CD1c-positive myeloid dendritic cell (primary cell): ENCODE results near the gene CHD5.

Source experiments
- DNase-seq: peaks from one replicate; pipeline ENCODE4 v3.0.0-alpha.2; 2016; ENCODE audit errors: extremely low spot score

CHD5 gene

DNA sequence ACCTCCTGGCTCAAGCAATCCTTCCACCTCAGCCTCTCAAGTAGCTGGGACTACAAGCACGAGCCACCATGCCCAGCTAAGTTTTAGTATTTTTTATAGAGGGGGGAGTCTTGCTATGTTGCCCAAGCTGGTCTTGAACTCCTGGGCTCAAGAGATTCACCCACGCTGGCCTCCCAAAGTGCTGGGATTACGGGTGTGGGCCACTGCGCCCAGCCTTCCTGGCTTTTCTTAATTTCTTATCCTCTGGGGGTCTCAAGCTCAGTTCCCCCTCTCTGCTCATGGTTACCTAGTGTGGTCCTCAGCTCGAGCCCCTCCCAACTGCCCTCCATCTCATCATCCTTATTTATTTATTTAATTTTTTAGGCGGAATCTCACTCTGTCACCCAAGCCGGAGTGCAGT, 22.1 kb upstream of the CHD5 start:
- DNase-seq: no peak

DNA sequence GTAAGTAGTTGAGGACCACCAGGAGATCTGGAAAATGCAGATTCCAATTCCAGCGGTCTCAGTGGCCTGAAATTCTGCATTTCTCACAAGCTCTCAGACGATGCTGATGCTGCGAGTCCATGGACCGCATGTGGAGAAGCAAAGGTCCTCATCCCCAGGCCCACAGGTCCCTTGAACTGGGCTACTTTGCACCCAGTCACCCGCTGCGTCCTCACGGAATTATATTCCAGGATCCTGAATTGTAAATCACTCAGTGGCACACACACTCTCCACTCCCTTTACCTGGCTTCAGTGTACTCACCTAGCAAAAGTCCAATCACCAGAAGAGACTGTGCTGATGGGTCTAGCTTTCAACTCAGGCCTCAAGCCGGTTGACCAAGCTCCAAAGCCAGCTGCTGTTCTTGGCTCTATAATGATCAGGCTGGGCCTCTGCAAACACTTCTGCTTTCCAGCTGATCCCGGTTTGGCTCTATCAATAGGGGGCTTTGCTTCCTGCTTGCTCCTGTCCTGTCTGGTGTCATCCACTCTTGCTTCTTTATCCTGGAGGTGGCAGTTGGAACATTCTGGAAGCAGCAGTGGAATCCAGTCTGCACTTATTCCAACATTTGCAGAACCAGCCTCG, 20.2 kb upstream of the CHD5 start:
- DNase-seq: no peak

DNA sequence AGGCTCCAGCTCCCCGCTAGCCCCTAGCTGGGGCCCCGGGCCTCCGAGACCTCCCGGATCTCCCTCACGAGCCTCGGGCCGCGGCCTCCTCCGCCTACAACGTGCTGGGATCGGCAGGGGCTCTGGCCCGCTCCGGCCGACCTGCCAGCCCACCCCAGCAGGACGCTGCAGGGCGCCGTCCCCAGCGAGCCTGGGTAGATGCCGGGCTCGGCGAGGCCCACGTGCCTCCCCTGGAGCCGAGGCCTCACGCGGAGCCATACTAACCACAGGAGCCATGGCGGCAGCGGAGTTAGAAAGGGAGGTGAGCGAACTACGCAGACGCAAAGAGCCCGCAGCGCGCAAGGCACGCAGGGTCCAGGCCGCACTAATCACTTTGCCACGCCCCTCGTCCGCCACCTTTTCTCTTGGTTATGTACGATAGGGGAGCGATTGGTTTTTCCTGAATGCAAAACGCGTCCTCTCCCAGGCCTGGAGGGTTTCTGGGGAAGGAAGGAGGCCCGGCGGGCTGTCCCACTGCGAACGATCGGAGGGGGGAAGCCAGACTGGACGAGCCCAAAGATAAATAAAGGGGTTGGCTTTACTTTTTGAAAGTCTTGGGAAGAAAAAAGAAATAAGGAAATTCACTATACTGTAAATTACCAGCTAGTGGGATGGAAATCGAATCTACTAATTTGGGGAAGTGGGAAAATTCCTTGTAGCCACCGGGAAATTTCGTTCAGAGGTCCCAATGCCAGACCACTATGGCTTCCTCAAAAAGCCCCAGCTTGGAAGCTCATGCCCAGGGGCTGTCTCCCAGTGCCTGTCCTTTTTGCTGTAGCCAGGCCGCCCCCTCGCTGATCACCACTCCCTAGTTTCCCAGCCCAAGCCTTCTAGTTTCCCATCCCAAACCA, 19.4 kb upstream of the CHD5 start, which contains the start of gene RPL22:
RPL22 (minus strand) TSS at position 298 of the 890 bp plus-strand sequence; CDS start at position 276, 22 bp downstream.
- peak; percentile 99 for DNase-seq

DNA sequence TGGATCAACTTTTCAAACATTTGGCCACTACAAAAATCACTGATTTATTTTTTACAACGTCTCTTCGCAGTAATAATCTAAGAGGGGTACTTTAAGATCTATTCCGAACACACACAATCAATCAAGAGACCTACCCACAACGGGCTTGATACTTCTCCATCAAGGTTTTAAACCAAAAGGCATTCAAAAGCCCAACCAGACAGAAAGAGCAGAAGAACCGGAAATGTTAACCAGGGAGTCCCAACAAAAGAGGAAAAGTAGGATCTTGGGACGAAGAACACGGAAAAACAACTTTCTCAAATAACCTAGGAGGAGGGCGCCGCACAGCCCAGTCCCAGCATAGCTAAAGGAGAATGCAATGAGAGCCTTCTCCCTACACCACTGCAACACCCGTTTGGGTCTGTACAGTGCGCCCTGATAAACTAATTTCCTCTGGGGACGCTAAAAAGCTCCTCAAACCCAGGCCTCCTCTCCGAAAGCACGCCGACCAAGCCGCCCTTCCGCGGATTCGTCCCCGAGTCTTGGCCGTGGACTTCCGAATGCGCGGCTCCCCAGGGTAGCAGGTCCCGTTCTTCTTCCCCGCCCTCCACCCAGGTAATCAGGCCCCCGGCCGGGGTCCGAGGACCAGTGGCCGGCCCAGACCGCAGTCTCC, 18.7 kb upstream of the CHD5 start:
- DNase-seq: peak; percentile 15

DNA sequence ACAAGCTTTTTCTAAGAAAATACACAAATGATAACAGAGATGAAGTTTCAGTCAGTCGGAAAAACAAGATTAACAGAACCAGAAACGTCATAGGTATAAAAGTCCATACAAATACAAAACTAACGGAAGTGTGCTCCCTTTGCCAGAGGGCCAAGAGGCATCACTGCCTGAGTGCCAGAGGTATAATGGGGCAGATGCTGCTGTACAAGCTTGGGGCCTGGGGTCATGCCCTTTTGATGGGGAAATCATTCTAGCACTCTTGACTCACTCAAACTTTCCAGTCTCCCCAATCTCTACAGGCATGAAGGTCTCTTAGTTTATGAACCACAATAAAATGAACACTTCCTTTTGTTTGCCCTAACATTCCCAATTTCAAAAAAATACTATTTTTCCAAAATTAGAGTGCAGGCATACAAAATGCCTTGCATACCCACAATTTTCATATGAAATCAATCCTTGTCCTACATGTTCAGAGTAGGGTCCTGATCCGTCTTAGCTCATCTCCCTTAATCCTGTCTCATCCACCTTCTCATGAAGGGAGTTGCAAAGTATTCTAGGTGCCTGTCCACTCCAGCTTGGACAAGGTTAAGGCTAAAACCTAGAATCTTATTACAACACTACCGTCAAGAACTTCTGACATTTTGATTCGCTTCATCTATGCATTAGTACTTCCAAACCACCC, 17.8 kb upstream of the CHD5 start:
- no peak for DNase-seq

DNA sequence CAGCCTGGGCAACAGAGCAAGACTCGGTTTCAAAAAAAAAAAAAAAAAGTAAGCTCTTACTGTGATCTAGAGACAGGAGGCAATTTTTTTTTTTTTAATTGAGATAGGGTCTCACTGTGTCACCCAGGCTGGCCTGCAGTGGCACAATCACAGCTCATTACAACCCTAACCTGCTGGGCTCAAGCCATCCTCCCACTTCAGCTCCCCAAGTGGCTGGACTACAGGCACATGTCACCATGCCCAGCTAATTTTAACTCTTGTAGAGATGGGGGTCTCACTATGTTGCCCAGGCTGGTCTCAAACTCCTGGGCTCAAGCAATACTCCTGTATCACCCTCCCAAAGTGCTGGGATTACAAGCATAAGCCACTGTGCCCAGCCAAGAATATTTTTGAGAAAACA, 11.8 kb upstream of the CHD5 start:
- DNase-seq: no peak

DNA sequence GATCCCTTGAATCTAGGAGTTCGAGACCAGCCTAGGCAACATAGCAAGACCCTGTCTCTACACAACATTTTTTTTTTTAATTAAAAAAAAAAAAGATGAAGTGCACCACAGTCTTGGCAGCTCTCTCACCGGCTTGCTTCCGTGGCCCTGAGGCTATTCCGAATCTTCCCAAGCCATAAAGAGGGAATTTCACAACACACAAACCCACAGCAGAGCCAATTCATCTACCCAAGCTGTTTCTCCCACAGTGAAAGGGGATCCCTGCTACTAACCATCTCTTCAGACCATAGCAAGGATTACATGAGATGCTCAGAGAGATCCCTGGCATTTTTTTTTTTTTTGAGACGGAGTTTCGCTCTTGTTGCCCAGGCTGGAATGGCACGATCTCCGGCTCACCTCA, 8.3 kb upstream of the CHD5 start:
- DNase-seq: no peak

DNA sequence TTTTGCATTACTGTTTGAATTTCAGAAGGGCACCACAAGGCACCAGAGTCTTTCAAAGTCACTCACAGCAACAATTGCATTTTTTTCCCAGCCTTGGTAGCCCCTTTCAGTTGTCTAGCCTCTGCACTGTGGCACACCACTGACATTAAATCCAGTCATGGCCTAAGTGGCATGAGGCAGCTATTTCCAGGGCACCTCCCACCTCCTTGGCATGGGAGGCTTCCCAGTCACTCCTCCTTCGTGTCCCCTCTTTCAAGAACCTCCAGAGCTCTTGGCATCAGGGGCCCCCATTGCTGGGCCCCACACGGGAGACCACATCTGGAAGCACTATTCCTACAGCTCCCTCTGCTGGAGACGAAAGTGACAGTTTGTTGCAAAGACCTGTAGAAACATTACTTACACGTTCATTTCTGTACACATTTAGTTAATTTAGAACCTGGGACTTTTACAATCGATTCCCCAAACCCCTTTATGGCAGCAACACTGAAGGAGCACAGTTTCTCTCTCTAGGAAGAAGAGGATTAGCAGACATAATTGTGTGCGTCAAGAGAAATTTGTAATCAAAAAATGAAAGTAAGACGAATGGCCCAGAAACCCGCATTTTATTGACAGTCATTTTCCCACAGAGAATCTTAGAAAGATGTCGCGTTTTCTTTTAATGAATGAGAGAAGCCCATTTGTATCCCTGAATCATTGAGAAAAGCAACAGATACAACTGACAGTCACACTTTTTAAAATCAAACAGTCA, 5.7 kb upstream of the CHD5 start:
- DNase-seq: peak; percentile 32

DNA sequence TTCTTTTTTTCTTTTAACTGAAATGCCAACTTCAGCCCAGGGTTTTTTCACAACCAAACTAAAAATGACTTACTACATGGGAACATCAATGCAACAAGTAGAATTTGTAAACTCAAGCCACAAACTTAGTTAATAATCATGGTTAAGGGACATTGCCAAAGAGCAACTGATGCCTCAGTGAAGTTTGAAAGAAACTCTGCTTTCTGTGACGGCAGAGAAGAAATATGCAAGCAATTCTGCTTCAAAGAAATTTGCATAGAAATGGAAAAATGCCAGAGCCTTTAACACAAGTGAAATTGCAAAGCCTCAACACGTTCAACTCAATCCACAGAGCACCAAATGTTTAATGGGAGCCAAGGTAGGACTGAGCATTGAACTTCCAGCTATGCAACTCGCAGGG, 5.0 kb upstream of the CHD5 start:
- no peak for DNase-seq

DNA sequence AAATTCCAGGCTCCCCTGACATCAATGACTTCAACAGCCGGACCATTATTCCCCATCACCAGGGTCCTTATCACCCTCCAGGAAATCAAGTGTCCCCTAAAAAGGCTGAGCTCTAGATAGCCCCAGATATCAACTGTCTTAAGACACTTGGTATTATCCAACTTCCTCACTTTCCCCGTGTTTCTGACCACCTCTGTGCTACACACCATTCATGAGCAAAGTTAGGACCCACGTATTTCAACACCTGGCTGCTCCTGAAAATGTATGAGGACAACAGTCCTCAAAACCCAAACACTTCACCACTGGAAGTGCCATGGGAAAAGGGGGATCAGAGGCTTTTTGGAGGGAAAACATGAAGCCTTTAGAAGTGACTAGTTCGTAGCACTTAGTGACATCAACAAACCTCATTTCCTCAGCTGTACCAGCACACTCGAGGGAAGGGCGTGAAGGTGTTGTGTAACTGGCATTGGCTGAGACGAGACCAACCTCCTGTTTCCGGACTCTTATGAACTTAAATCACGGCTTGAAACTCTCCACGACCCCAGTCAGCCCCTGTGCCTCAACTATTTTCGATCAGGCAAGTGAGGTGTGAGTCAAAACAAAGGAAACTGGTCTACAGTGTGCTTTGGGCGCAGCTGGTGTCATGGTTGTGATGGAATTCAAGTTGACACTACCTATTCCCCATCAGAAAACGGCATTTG, 4.1 kb upstream of the CHD5 start:
- no peak for DNase-seq

DNA sequence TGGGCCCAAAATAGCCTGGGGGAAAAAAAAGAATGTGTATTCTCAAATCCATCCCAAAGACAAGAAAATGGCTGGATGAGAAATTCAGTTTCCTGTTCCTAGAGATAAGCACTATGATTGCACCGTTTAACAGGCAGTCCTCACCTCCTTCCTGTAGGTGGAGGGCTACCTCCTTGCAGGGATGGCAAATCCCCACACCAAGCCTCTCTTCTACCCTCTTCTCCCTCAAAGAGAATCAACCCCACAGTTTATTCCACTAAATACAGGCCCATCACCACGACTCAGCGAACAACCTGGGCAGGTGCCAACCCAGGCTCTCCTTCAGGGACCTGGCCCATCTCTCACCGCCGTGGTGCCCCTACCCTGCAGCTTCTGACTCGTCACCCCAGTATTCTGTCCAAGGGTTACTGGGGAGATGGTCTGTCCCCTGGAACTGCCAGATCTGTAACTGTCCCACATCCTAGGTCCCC, 3.4 kb upstream of the CHD5 start:
- DNase-seq: no peak

DNA sequence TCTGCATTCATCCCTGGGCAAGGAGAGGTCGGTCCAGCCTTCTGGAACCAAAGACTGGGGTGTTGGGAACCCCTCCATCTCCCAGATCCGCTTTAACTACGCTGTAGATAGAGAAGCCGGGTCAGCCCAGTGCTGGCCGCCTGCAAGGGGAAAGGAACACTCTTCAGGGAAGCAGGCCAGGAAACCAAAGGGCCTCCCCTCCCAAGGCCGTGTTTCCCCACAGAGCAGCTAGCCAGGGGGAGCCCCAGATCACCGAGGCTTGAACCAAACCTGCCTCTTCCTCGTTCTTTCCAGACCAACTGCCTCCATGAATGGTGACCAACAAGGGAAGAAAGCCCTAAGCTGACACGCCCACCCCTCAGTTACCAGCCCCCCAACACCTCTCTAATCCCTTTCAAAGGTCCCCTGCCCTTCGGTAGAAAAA, 1.2 kb upstream of the CHD5 start:
- DNase-seq: no peak

DNA sequence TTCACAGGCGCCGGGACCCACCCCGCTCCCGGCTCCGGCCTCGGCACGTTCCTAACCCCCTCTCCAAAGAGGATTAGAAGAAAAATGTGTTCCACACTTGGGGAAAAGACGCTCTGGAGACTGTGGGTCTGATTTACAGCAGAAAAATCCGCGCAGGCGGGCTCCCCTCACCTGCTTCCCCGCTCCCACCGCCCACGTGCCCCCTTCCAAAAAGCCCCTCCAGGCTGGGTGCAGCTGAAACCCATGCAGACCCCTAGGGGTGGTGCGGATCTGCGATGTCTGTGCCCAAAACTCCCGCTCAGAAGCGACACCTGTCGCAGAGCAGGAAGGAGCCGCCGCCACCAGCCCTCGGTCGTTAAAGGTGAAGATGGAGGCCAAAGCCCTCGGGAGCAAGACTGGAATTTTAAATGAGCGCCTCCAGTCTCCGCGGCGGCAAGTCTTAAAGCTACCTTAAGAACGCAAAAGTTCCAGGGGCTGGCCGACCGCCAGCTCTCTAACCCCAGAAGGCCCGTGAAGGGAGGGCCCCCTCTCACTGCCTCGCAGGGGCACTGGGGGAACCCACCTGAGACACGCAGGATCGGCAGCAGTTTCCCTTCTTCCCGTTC, 688 bp upstream of the CHD5 start:
- no peak for DNase-seq

DNA sequence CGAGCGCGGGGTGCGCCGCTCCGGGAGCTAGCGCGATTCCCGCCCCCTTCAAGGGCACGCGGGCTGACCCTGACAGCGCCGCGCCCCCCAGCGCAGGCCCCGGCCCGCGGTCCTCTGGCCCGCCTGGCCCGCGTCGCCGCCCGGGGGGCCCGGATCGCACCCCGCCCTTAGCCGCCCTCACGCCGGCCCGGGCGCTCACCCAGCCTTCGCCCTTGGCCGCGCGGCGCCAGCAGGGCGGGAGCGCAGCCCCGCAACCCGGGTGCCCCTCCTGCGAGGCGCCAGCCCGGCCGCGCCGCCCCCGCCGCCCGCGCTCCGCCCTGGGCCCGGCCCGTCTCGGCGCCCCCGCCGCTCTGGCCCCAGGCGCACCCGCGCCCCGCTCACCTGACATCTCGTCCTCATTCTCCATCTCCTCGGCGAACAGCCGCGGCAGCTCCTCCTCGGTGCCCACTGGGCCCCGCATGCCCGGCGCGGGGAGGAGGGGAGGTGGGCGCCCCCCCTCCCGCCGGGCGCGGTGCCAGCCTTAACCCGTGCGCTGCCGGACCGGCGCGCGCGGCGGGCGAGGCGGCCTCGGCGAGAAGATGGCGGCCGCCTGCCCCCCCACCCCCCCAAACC, 451 bp downstream of the CHD5 start:
- DNase-seq: no peak

DNA sequence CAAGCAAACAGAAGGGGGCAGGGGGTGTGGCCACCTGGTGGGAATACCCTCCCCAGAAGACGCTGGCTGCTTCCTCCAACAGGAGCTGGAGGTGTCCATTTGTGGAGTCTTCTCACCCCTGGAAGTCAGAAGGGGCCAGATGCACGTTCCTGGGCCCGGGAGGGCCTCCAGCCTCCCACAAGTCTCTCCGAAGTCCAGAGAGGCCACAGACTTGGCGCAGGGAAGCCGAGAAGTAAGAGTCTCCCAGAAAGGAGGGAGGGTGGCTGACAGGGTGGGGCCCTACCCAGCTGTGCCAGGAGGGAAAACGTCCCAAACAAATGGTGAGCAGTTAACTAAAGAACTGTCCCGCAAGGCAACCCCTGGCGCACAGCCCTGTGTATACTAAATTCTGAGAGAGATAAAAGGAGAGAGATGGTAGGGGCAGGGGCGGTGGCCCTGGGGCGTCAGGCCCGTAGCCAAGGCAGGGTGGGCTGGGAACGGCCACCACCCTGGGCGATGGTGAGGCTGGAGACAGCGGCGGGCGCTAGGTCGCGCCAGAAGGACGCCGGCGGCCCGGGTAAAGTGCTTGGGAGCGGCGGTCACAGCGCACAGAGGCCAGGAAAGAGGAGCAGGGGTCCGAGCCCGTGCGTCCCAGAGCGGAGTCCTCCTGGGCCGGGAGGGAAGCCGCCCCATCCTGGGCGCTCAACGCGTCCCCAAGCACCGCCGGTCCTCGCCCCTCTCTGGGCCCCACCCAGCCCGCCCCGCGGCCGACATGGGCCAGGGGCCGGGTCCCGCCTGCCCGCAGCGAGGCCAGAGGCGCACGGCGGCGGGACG, 1.2 kb downstream of the CHD5 start:
- no peak for DNase-seq

DNA sequence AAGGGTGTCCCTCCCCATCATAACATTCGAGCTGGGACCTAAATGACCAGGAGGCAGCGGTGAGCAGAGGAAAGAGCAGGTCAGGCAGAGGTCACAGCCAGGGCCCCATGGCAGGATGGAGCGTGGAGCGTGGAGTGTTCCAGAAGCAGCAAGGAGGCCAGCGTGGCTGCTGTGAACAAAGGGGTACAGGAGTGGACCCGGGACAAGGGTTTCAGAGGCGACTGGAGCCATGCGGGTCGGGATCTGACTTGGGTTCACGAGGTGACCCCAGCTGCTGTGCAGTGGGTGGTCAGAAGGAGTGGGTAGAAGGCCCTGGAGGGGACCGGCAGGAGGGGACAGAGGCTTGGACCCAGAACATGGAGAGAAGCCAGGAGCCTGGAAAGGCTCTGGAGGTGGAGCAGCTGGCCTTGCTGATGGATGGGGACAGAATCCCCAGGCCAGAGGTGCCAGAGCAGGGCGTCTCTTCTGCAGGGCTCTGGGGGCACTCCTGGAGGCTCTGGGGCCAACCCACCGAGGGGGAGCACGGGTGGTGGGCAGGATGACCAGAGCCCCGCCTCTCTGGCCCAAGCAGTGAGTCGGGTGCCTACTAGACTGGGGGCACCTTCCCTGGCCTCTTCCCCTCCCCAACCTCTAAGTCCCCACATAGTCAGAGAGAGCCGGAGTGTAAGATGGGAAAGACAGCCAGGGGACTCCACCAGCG, 2.3 kb downstream of the CHD5 start:
- DNase-seq: no peak

DNA sequence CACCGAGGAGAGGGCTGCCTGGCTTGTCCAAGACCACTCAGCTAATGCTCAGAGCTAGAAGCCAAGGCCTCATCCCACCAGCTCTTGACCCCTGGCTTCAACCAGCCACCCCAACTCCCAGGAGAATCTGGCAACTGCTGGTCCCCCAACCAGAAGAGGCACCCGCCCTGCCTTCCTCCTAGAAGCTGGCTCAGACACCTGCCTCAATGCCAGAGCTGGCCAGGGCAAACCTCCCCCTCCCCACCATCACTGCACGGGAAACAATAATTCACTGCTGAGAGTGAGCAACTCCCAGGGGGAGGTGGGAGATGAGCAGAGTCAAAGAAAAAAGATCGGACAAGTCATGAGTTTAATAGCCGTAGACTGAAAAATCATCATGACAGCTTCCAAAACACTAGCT, 3.3 kb downstream of the CHD5 start:
- no peak for DNase-seq

DNA sequence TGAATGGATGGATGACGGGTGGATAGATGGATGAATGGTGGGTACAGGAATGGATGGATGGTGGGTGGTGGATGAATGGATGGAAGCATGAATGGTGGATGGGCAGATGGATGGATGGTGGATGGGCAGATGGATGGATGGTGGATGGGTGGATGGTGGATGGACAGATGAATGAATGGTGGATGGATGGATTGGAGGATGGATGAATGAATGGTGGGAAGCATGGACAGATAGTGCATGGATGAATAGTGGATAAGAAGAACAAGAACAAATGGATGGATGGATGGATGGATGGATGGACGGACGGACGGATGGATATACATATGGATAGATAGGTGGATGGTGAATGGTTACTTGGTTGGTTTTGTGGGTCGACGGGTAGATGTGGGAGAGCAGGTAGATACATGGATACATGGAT, 4.7 kb downstream of the CHD5 start:
- DNase-seq: no peak
